ENCODE data around the gene F11R. TPM values are rescaled to one million over a fixed set of nuclear protein-coding genes. Genes with fewer than 3 reads are reported as not detected.

F11R gene
- total and polyA plus RNA-seq, 10 of the 15 experiments (the other 5 are each of a cell fraction or from before 2014, with no cell fraction given), result 15.3 to 80.9 (median 24.3) TPM

DNA sequence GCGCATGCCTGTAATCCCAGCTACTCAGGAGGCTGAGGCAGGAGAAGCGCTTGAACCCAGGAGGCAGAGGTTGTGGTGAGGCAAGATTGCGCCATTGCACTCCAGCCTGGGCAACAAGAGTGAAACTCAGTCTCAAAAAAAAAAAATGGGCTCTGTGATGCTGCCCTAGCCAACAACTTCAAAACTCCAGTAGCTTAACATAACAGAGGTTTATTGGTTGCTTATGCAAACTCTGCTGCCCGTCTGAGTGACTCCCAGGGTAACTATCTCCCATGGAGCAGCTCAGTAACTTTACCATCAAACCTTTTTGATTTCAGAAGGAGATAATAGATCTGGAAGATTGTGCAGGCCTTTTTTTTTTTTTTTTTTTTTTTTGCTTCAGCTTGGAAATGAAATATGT is 47.5 kb downstream of the F11R start:
- DNase-seq (ENCODE audit: low read depth, low spot score), result no peak
- ATAC-seq, result no peak
- Histone ChIP-seq H3K9me3 (replicated peaks; ENCODE audit: control insufficient read depth, insufficient read depth, low read length) (no peaks in the 10 kb centered on the region), H3K4me2 (ENCODE audit: control insufficient read depth, insufficient read depth) (no peak overlapping the region), H3K4me3 (no peak overlapping the region), H3K36me3 (ENCODE audit: control insufficient read depth in 2 of 2, insufficient read depth in 2 of 2, low read length in 1 of 2) (no peaks in the 10 kb centered on the region), H2AFZ (ENCODE audit: control insufficient read depth, low read depth, low read length) (no peak overlapping the region), H3K79me2 (ENCODE audit: control insufficient read depth, insufficient read depth, low read length) (no peaks in the 10 kb centered on the region), H4K20me1 (ENCODE audit: control insufficient read depth, insufficient read depth) (no peaks in the 10 kb centered on the region), H3K27me3 (replicated peaks in 1 of 2; ENCODE audit: control insufficient read depth in 2 of 2, insufficient read depth in 2 of 2, low read length in 1 of 2) (no peaks in the 10 kb centered on the region), H3K27ac (ENCODE audit: control insufficient read depth, insufficient read depth) (no peak overlapping the region), H3K4me1 (ENCODE audit: control insufficient read depth, insufficient read depth, low read length) (peaks cover 14% of the 10 kb centered on the region), H3K9ac (ENCODE audit: control insufficient read depth, insufficient read depth, low read length) (no peak overlapping the region)
- ChIA-PET POLR2A (interaction anchor here (0.6 to 1.2 kb wide), 4 partner anchors 13 to 175 kb away, joined by 4 to 10 read pairs (median 7); no protein-coding TSS in a partner anchor), SMC1A (ENCODE audit: uncharacterized antibody, unreplicated experiment) (interaction anchor here (0.6 to 1.5 kb wide), 9 partner anchors 14 to 328 kb away, joined by 3 to 4 read pairs (median 3); no protein-coding TSS in a partner anchor), CTCF (interaction anchor here (0.6 to 11.0 kb wide), 11 partner anchors 10 to 305 kb away, joined by 3 to 94 read pairs (median 4); partner anchors contain the start of genes F11R and ITLN2), RAD21 (ENCODE audit: unreplicated experiment) (interaction anchor here (0.7 to 1.0 kb wide), 2 partner anchors 176 to 299 kb away, joined by 3 to 5 read pairs; no protein-coding TSS in a partner anchor)
- WGBS (ENCODE audit: insufficient coverage, insufficient replicate concordance, low lambda C conversion rate, missing lambda C conversion rate), result 84% methylated on average over 4 of the region's 4 CpGs
- in situ Hi-C loops (cut with MboI), result loop anchor here (25.0 kb wide), 1 partner anchor 561 kb away; the partner anchor contains the start of gene VANGL2
- no TSS peak for BruUV-seq (replicated peaks)
- TF ChIP-seq, protein P1, sequence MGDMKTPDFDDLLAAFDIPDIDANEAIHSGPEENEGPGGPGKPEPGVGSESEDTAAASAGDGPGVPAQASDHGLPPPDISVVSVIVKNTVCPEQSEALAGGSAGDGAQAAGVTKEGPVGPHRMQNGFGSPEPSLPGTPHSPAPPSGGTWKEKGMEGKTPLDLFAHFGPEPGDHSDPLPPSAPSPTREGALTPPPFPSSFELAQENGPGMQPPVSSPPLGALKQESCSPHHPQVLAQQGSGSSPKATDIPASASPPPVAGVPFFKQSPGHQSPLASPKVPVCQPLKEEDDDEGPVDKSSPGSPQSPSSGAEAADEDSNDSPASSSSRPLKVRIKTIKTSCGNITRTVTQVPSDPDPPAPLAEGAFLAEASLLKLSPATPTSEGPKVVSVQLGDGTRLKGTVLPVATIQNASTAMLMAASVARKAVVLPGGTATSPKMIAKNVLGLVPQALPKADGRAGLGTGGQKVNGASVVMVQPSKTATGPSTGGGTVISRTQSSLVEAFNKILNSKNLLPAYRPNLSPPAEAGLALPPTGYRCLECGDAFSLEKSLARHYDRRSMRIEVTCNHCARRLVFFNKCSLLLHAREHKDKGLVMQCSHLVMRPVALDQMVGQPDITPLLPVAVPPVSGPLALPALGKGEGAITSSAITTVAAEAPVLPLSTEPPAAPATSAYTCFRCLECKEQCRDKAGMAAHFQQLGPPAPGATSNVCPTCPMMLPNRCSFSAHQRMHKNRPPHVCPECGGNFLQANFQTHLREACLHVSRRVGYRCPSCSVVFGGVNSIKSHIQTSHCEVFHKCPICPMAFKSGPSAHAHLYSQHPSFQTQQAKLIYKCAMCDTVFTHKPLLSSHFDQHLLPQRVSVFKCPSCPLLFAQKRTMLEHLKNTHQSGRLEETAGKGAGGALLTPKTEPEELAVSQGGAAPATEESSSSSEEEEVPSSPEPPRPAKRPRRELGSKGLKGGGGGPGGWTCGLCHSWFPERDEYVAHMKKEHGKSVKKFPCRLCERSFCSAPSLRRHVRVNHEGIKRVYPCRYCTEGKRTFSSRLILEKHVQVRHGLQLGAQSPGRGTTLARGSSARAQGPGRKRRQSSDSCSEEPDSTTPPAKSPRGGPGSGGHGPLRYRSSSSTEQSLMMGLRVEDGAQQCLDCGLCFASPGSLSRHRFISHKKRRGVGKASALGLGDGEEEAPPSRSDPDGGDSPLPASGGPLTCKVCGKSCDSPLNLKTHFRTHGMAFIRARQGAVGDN (IDR thresholded peaks at IDR 0.05), result no peak
- TF ChIP-seq ASH2L (IDR thresholded peaks at IDR 0.05; ENCODE audit: borderline replicate concordance, low read depth) (no peak), GABPA (IDR thresholded peaks at IDR 0.05; ENCODE audit: low read depth) (no peak), BHLHE40 (IDR thresholded peaks at IDR 0.05; ENCODE audit: borderline replicate concordance in 1 of 2, low read depth in 2 of 2, low read length in 1 of 2) (no peak), BRCA1 (IDR thresholded peaks at IDR 0.05; ENCODE audit: low read depth, low read length) (no peak)
- intact Hi-C loops (cut with micrococcal nuclease; ENCODE audit: unreplicated experiment), result no loop called here
- FAIRE-seq, result no peak

All from GM12878 (cell line).